ENCODE data around the gene CAMK4.
"Not testable (repeated sequence)": the region's sequence is repeated elsewhere in the genome, so short reads cannot be mapped to it uniquely, and the experiment has no call there.

Gene CAMK4

GRCh38 chr5:111259636-111260035 lies 35.5 kb downstream of the CAMK4 start:
- DNase-seq: no peak

GRCh38 chr5:111261610-111262009 lies 37.4 kb downstream of the CAMK4 start:
- no peak for DNase-seq

GRCh38 chr5:111262153-111262552 lies 38.0 kb downstream of the CAMK4 start:
- no peak for DNase-seq

GRCh38 chr5:111262815-111263214 lies 38.6 kb downstream of the CAMK4 start:
- no peak for DNase-seq

- no peak for DNase-seq
Measured at GRCh38 chr5:111266491-111266890, 42.3 kb downstream of the CAMK4 start.

GRCh38 chr5:111268300-111268699 lies 44.1 kb downstream of the CAMK4 start:
- no peak for DNase-seq

- DNase-seq: no peak
Measured at GRCh38 chr5:111271885-111272284, 47.7 kb downstream of the CAMK4 start.

GRCh38 chr5:111277061-111277460 lies 52.9 kb downstream of the CAMK4 start:
- no peak for DNase-seq

- peak in 2 of 3 experiments; percentile 1 to 55 for DNase-seq
Measured at GRCh38 chr5:111278858-111279504, 54.8 kb downstream of the CAMK4 start.

GRCh38 chr5:111280282-111280951 lies 56.2 kb downstream of the CAMK4 start:
- peak in 1 of 3 experiments; percentile 8 for DNase-seq

GRCh38 chr5:111282798-111283197 lies 58.6 kb downstream of the CAMK4 start:
- DNase-seq: no peak

GRCh38 chr5:111284825-111285224 lies 60.6 kb downstream of the CAMK4 start:
- DNase-seq: no peak

GRCh38 chr5:111294551-111294950 lies 70.4 kb downstream of the CAMK4 start:
- DNase-seq: no peak

- DNase-seq: no peak
Measured at GRCh38 chr5:111295649-111296048, 71.5 kb downstream of the CAMK4 start.

GRCh38 chr5:111296570-111296969 lies 72.4 kb downstream of the CAMK4 start:
- DNase-seq: no peak

GRCh38 chr5:111299067-111299481 lies 74.9 kb downstream of the CAMK4 start:
- DNase-seq: peak in 1 of 3 experiments; percentile 0

- no peak for DNase-seq
Measured at GRCh38 chr5:111299831-111300432, 75.7 kb downstream of the CAMK4 start.

- no peak for DNase-seq
Measured at GRCh38 chr5:111301264-111301663, 77.1 kb downstream of the CAMK4 start.

GRCh38 chr5:111302043-111302442 lies 77.9 kb downstream of the CAMK4 start:
- not testable (repeated sequence) for DNase-seq

GRCh38 chr5:111308951-111309350 lies 84.8 kb downstream of the CAMK4 start:
- peak in 2 of 3 experiments; percentile 0 to 32 for DNase-seq

- no peak for DNase-seq
Measured at GRCh38 chr5:111309384-111309783, 85.2 kb downstream of the CAMK4 start.

GRCh38 chr5:111310711-111311620 lies 86.8 kb downstream of the CAMK4 start:
- no peak for DNase-seq

GRCh38 chr5:111311666-111312065 lies 87.5 kb downstream of the CAMK4 start:
- no peak for DNase-seq
